ENCODE results near the gene ATG101.

Gene ATG101

DNA sequence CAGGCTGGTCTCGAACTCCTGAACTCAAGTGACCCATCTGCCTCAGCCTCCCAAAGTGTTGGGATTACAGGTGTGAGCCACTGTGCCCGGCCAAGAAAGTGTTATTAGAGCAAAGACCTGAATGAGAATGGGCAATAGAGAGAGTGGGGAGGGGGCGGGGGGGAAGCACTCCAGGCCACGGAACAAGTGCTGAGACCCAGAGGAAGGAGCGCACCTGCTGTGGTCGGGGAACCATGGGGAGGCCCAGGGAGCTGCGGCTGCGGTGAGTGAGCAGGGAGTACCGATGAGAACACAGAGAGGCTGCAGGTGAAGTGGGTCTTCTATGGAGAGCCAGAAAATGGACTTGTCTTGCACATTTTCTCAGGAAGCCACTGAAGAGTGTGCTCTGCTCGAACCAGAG is 20.5 kb downstream of the ATG101 start:
- H3K9ac ChIP-seq (ENCODE audit: low read depth, low read length, poor library complexity, severe bottlenecking) = no peak overlapping the region
- H3K9me3 ChIP-seq (ENCODE audit: insufficient read depth, low read depth, low read length) = no peaks in the 10 kb centered on the region
- TF ChIP-seq EZH2phosphoT487 (IDR thresholded peaks at IDR 0.05; ENCODE audit: borderline replicate concordance) = no peak
- TF ChIP-seq, protein P1, sequence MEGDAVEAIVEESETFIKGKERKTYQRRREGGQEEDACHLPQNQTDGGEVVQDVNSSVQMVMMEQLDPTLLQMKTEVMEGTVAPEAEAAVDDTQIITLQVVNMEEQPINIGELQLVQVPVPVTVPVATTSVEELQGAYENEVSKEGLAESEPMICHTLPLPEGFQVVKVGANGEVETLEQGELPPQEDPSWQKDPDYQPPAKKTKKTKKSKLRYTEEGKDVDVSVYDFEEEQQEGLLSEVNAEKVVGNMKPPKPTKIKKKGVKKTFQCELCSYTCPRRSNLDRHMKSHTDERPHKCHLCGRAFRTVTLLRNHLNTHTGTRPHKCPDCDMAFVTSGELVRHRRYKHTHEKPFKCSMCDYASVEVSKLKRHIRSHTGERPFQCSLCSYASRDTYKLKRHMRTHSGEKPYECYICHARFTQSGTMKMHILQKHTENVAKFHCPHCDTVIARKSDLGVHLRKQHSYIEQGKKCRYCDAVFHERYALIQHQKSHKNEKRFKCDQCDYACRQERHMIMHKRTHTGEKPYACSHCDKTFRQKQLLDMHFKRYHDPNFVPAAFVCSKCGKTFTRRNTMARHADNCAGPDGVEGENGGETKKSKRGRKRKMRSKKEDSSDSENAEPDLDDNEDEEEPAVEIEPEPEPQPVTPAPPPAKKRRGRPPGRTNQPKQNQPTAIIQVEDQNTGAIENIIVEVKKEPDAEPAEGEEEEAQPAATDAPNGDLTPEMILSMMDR (conservative IDR thresholded peaks at IDR 0.05; ENCODE audit: low read length) = no peak
- H4K20me1 ChIP-seq (ENCODE audit: insufficient read depth, low read length, poor library complexity, severe bottlenecking) = no peaks in the 10 kb centered on the region
- no peaks in the 10 kb centered on the region for H3F3A ChIP-seq (ENCODE audit: low read depth)
- H3K4me1 ChIP-seq (ENCODE audit: insufficient read depth, low read length, poor library complexity, severe bottlenecking) = no peaks in the 10 kb centered on the region
- no peak overlapping the region for H3K4me3 ChIP-seq (ENCODE audit: low read length, poor library complexity, severe bottlenecking)
- H3K79me2 ChIP-seq (ENCODE audit: insufficient read depth, low read length) = no peaks in the 10 kb centered on the region
- H3K36me3 ChIP-seq (ENCODE audit: insufficient read depth, low read length) = no peaks in the 10 kb centered on the region
- H2AFZ ChIP-seq (ENCODE audit: low read length) = no peak overlapping the region
- H3K27me3 ChIP-seq (ENCODE audit: insufficient read depth, low read length, poor library complexity, severe bottlenecking) = peaks cover 3% of the 10 kb centered on the region
- H3K9me2 ChIP-seq (replicated peaks; ENCODE audit: low read depth, low read length) = no peaks in the 10 kb centered on the region
- no peak overlapping the region for H3K4me2 ChIP-seq (ENCODE audit: low read depth, low read length, poor library complexity, severe bottlenecking)

GRCh38 chr12:52091061-52091460 is 21.3 kb downstream of the ATG101 start:
- Histone ChIP-seq H3K79me2 (ENCODE audit: insufficient read depth, low read length) (no peaks in the 10 kb centered on the region), H3K4me2 (ENCODE audit: low read depth, low read length, poor library complexity, severe bottlenecking) (no peak overlapping the region), H3K9me3 (ENCODE audit: insufficient read depth, low read depth, low read length) (no peaks in the 10 kb centered on the region), H3F3A (ENCODE audit: low read depth) (no peaks in the 10 kb centered on the region), H4K20me1 (ENCODE audit: insufficient read depth, low read length, poor library complexity, severe bottlenecking) (no peaks in the 10 kb centered on the region), H2AFZ (ENCODE audit: low read length) (no peak overlapping the region), H3K4me3 (ENCODE audit: low read length, poor library complexity, severe bottlenecking) (no peak overlapping the region), H3K36me3 (ENCODE audit: insufficient read depth, low read length) (no peaks in the 10 kb centered on the region), H3K9me2 (replicated peaks; ENCODE audit: low read depth, low read length) (no peaks in the 10 kb centered on the region), H3K9ac (ENCODE audit: low read depth, low read length, poor library complexity, severe bottlenecking) (no peak overlapping the region), H3K4me1 (ENCODE audit: insufficient read depth, low read length, poor library complexity, severe bottlenecking) (no peaks in the 10 kb centered on the region), H3K27me3 (ENCODE audit: insufficient read depth, low read length, poor library complexity, severe bottlenecking) (peaks cover 3% of the 10 kb centered on the region)
- TF ChIP-seq, protein P1 (conservative IDR thresholded peaks at IDR 0.05; ENCODE audit: low read length) = no peak
- no peak for TF ChIP-seq EZH2phosphoT487 (IDR thresholded peaks at IDR 0.05; ENCODE audit: borderline replicate concordance)

GRCh38 chr12:52091869-52092268 is 22.1 kb downstream of the ATG101 start:
- H3K4me3 ChIP-seq (ENCODE audit: low read length, poor library complexity, severe bottlenecking) = no peak overlapping the region
- no peaks in the 10 kb centered on the region for H3K9me2 ChIP-seq (replicated peaks; ENCODE audit: low read depth, low read length)
- peaks cover 3% of the 10 kb centered on the region for H3K27me3 ChIP-seq (ENCODE audit: insufficient read depth, low read length, poor library complexity, severe bottlenecking)
- H3K4me1 ChIP-seq (ENCODE audit: insufficient read depth, low read length, poor library complexity, severe bottlenecking) = no peaks in the 10 kb centered on the region
- no peaks in the 10 kb centered on the region for H3K79me2 ChIP-seq (ENCODE audit: insufficient read depth, low read length)
- H3K9me3 ChIP-seq (ENCODE audit: insufficient read depth, low read depth, low read length) = no peaks in the 10 kb centered on the region
- H3K9ac ChIP-seq (ENCODE audit: low read depth, low read length, poor library complexity, severe bottlenecking) = no peak overlapping the region
- H3K4me2 ChIP-seq (ENCODE audit: low read depth, low read length, poor library complexity, severe bottlenecking) = no peak overlapping the region
- H3K36me3 ChIP-seq (ENCODE audit: insufficient read depth, low read length) = no peaks in the 10 kb centered on the region
- no peak for TF ChIP-seq EZH2phosphoT487 (IDR thresholded peaks at IDR 0.05; ENCODE audit: borderline replicate concordance)
- TF ChIP-seq, protein P1 (conservative IDR thresholded peaks at IDR 0.05; ENCODE audit: low read length) = no peak
- no peaks in the 10 kb centered on the region for H4K20me1 ChIP-seq (ENCODE audit: insufficient read depth, low read length, poor library complexity, severe bottlenecking)
- H3F3A ChIP-seq (ENCODE audit: low read depth) = no peaks in the 10 kb centered on the region
- no peak overlapping the region for H2AFZ ChIP-seq (ENCODE audit: low read length)

Data from Loucy (cell line).